K562 (cell line): ENCODE measurements around the gene CEP41. TPM values are rescaled to one million over a fixed set of nuclear protein-coding genes. Genes with fewer than 3 reads are reported as not detected.

Experiments
- ATAC-seq: fragments of 200-7000 bp; cut with Tn5 transposase; 3 replicates; pipeline ENCODE4 v1.9.1; 2020; ENCODE audit warnings: moderate library complexity
- BruUV-seq: library from RNA; stranded (reverse); fragments of 400-500 nt; replicated peaks from 2 replicates; lab custom pipeline; 2021; lab: Mats Ljungman, UMichigan
- CTCF ChIA-PET: fragments of 300-600 bp; formaldehyde crosslinking; extraction: SDS; loops from one replicate; lab custom pipeline; 2021; ENCODE audit warnings: low intra/inter-chr PET ratio; lab: Yijun Ruan, JAX
- POLR2A ChIA-PET: fragments of 300-600, 350-650 bp; sonication (Branson Sonifier 250); formaldehyde crosslinking; extraction: SDS; loops from one replicate; lab custom pipeline; 2021; ENCODE audit warnings: antibody characterized with exemption, inconsistent platforms; lab: Yijun Ruan, JAX
- DNase-seq, 4 experiments: peaks; one replicate each; pipeline versions ENCODE4 v3.0.0 to v3.0.0-alpha.2; 2011 to 2018; ENCODE audit warnings: low spot score in 3 of 4, mixed read lengths in 3 of 4; ENCODE audit errors: extremely low read depth in 1 of 4
- FAIRE-seq: peaks from 2 replicates; lab custom pipeline; 2011; peaks lifted over from hg19 to GRCh38; lab: Jason Lieb, UNC
- H2AFZ ChIP-seq: 2 replicates; pipeline ENCODE4 v1.6.0; 2011; ENCODE audit warnings: low read depth, low read length, control low read depth, inconsistent platforms
- H3K27ac ChIP-seq: fragments of 200-600 bp; 3 replicates; pipeline ENCODE4 v1.8.0; 2011; ENCODE audit warnings: low read depth, mild to moderate bottlenecking, control low read depth, inconsistent platforms, low read length, moderate library complexity, mixed read lengths; ENCODE audit errors: extremely low read depth
- H3K27me3 ChIP-seq, 2 experiments: fragments of 300-600 bp in 1 of 2; 2 replicates in 1 of 2; 3 replicates in 1 of 2; pipeline versions ENCODE4 v1.6.0 to v1.8.0; 2011; ENCODE audit warnings: inconsistent platforms in 2 of 2, low read length in 2 of 2, mild to moderate bottlenecking in 1 of 2, mixed read lengths in 1 of 2, moderate library complexity in 1 of 2; ENCODE audit not compliant: control insufficient read depth in 2 of 2, insufficient read depth in 2 of 2
- H3K36me3 ChIP-seq: fragments of 300-600 bp; 3 replicates; pipeline ENCODE4 v1.8.0; 2011; ENCODE audit warnings: mild to moderate bottlenecking, low read length, inconsistent platforms; ENCODE audit not compliant: control insufficient read depth, insufficient read depth
- H3K4me1 ChIP-seq, 2 experiments: fragments of 200-600 bp in 1 of 2; replicated peaks in 1 of 2; 2 replicates in 1 of 2; 3 replicates in 1 of 2; pipeline versions ENCODE4 v1.5.1 to v1.8.0; 2011; ENCODE audit warnings: inconsistent platforms in 2 of 2, low read length in 2 of 2, mild to moderate bottlenecking in 1 of 2, mixed read lengths in 1 of 2, moderate library complexity in 1 of 2; ENCODE audit not compliant: control insufficient read depth in 2 of 2, insufficient read depth in 2 of 2
- H3K4me2 ChIP-seq: 2 replicates; pipeline ENCODE4 v1.6.1; 2011; ENCODE audit warnings: low read length, control low read depth, inconsistent platforms, mixed read lengths; ENCODE audit not compliant: insufficient read depth
- H3K4me3 ChIP-seq: fragments of 200-600 bp; sonication (generic), shearing (Covaris generic); 2 replicates; pipeline ENCODE4 v1.5.1; 2016; ENCODE audit warnings: control low read depth, inconsistent platforms
- H3K79me2 ChIP-seq: fragments of 200-600 bp; 3 replicates; pipeline ENCODE4 v1.8.0; 2011; ENCODE audit warnings: low read length, inconsistent platforms; ENCODE audit not compliant: control insufficient read depth, insufficient read depth
- H3K9ac ChIP-seq, 2 experiments: 2 replicates each; pipeline versions ENCODE4 v1.6.0 to v1.6.1; 2011; ENCODE audit warnings: low read depth in 2 of 2, low read length in 2 of 2, control low read depth in 1 of 2, inconsistent platforms in 1 of 2, mild to moderate bottlenecking in 1 of 2, mixed read lengths in 1 of 2; ENCODE audit not compliant: insufficient read depth in 1 of 2
- H3K9me1 ChIP-seq: one replicate; pipeline ENCODE4 v1.6.0; 2011; ENCODE audit warnings: inconsistent platforms, mild to moderate bottlenecking, low read length, moderate library complexity; ENCODE audit not compliant: control insufficient read depth, insufficient read depth
- H3K9me3 ChIP-seq: replicated peaks from 2 replicates; pipeline ENCODE4 v1.5.1; 2011; ENCODE audit warnings: low read depth, low read length, inconsistent platforms; ENCODE audit not compliant: control insufficient read depth, insufficient read depth
- H4K20me1 ChIP-seq: replicated peaks from 2 replicates; pipeline ENCODE4 v1.6.1; 2011; ENCODE audit warnings: low read length, inconsistent platforms, mixed read lengths; ENCODE audit not compliant: control insufficient read depth, insufficient read depth
- E2F5 ChIP-seq: sonication (generic); formaldehyde crosslinking; IDR thresholded peaks from 2 replicates; pipeline ENCODE4 v1.8.0; 2022; ENCODE audit warnings: mild to moderate bottlenecking, missing genetic modification reagents
- RBM17 ChIP-seq: fragments of 200-400 bp; formaldehyde crosslinking; IDR thresholded peaks from 2 replicates; pipeline ENCODE4 v1.6.1; 2017; ENCODE audit warnings: low read depth, mild to moderate bottlenecking, low read length, borderline replicate concordance
- ZNF175 ChIP-seq: fragments of 200-800 bp; sonication (Bioruptor generic); IDR thresholded peaks from 2 replicates; pipeline ENCODE4 v1.6.1; 2016; ENCODE audit warnings: low read depth, mild to moderate bottlenecking, missing genetic modification characterization, missing compliant biosample characterization
- WGBS: fragments of 100-300 bp; shearing (Covaris generic); methylation state at CpG from one replicate; pipeline ENCODE4 v1.1.6; 2016; ENCODE audit warnings: low coverage, mixed read lengths; ENCODE audit not compliant: insufficient coverage; ENCODE audit errors: missing lambda C conversion rate; 5-methylcytosine and 5-hydroxymethylcytosine counted together
- in situ Hi-C: fragments of 300-500 bp; cut with MboI; formaldehyde crosslinking; loops from 4 replicates; pipeline ENCODE4 v1.15.0; 2018; ENCODE audit warnings: inconsistent platforms, mixed read lengths
- intact Hi-C: fragments of 100-400 bp; cut with micrococcal nuclease; formaldehyde crosslinking; loops from 2 replicates; pipeline ENCODE4 v1.14.2; 2022
- polyA plus RNA-seq, 8 experiments: library from polyadenylated mRNA; depleted of rRNA in 4 of 8; stranded (reverse) in 5 of 8; unstranded in 3 of 8; fragments of >200 nt; fragmentation: Nextera tagmentation in 2 of 8; fragmentation: Illumina TruSeq in 1 of 8; extraction: Ambion mirVana in 2 of 8; extraction: Trizol in 1 of 8; gene quantifications; 2 replicates each; pipeline versions ENCODE4 v1.2.1 to v1.2.3, GENCODE V29; 2011 to 2014; ENCODE audit warnings: inconsistent platforms in 1 of 8, missing spikeins in 1 of 8
- total RNA-seq, 7 experiments: library from RNA; depleted of rRNA in 6 of 7; stranded (reverse); fragments of >200 nt in 6 of 7; fragmentation: Illumina TruSeq in 2 of 7; extraction: Trizol in 2 of 7; gene quantifications; 2 replicates each; pipeline versions ENCODE4 v1.2.1 to v1.2.3, GENCODE V29; 2011 to 2021; ENCODE audit warnings: low replicate concordance in 1 of 7

CEP41 gene
- total and polyA plus RNA-seq, 9 of the 15 experiments (the other 6 are each of a cell fraction or from before 2014, with no cell fraction given), result 1.5 to 15.5 (median 6.4) TPM

DNA sequence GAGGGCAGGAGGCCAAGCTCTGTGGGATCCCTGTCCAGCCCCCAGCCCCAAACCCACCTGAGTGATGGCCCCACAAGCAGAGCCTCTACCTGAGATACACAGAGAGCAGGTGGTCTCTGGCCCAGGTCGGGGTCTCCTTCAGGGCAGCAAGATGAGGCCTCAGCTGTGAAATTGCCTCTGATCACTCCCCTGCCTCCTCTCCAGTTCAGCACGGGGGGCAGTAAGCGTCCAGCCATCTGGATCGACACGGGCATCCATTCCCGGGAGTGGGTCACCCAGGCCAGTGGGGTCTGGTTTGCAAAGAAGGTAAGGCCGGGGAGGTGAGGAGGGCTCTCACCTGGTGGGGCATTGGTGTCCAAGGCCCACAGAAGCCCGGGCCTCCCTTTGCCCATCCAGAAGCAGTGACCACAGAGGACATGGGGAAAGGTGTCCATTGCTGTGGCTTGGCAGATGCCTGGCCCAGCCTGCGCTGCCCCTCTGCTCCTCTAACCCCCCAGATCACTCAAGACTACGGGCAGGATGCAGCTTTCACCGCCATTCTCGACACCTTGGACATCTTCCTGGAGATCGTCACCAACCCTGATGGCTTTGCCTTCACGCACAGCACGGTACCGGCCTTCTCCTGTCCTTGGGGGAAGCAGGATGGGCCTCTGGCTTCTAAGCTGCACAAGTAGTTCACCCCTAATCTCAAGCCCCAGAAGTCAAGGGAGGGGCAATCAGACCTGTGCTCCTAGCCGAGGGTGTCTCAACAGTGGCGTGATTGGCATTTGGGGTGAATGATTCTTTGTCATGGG is 57.4 kb downstream of the CEP41 start:
- POLR2A ChIA-PET, result interaction anchor here (1.0 kb wide), 1 partner anchor 9 kb away, joined by 4 read pairs; no protein-coding TSS in a partner anchor
- H3K36me3 ChIP-seq, result no peaks in the 10 kb centered on the region
- H3K27ac ChIP-seq, result no peak overlapping the region
- 17% methylated on average over 18 of the region's 18 CpGs for WGBS
- no peak overlapping the region for H3K4me2 ChIP-seq
- DNase-seq, result no peak
- ATAC-seq, result no peak
- H3K9me3 ChIP-seq, result no peaks in the 10 kb centered on the region
- TF ChIP-seq E2F5 (CRISPR knock-in tag), result 0 out of 2 replicates have a peak, but pooled peaks have one; percentile 57
- TF ChIP-seq ZNF175 (CRISPR knock-in tag), result no peak
- TF ChIP-seq RBM17, result no peak
- TF ChIP-seq, all 486 proteins: peak for 1
- intact Hi-C loops, result no loop called here
- Histone ChIP-seq H3K79me2 (no peaks in the 10 kb centered on the region), H2AFZ (no peak overlapping the region), H3K9ac (peak overlapping the region in 1 of 2 experiments; percentile 6; a peak in 1 of 4 replicates), H3K9me1 (no peaks in the 10 kb centered on the region), H3K4me1 (peaks cover 7 to 22% of the 10 kb centered on the region in 2 experiments; a peak in 4 of 5 replicates), H4K20me1 (no peaks in the 10 kb centered on the region), H3K4me3 (no peak overlapping the region), H3K27me3 (peaks cover 5 to 41% of the 10 kb centered on the region in 2 experiments; a peak in 4 of 5 replicates)
- CTCF ChIA-PET, result no interaction called here
- no peak for FAIRE-seq
- in situ Hi-C loops, result no loop called here
- no TSS peak for BruUV-seq
